IMR-90 (cell line): Measurements from ENCODE around the gene SH3BP4. TPM values are rescaled to one million over a fixed set of nuclear protein-coding genes. Genes with fewer than 3 reads are reported as not detected.

Source experiments
- ATAC-seq: fragments of 200-7000 bp; cut with Tn5 transposase; 2 replicates; pipeline ENCODE4 v1.9.1; 2020; ENCODE audit warnings: low read depth, mild to moderate bottlenecking, moderate library complexity
- BruUV-seq: library from RNA; stranded (reverse); fragments of 400-500 nt; replicated peaks from 2 replicates; lab custom pipeline; 2021; lab: Mats Ljungman, UMichigan
- CTCF ChIA-PET: fragments of 300-600 bp; formaldehyde crosslinking; extraction: SDS; loops from one replicate; lab custom pipeline; 2021; ENCODE audit warnings: antibody characterized with exemption; lab: Yijun Ruan, JAX
- POLR2A ChIA-PET: fragments of 300-600 bp; sonication (Branson Sonifier 250); formaldehyde crosslinking; loops from one replicate; lab custom pipeline; 2022; ENCODE audit warnings: antibody characterized with exemption; ENCODE audit not compliant: unreplicated experiment; lab: Charles Lee
- DNase-seq: peaks from one replicate; pipeline ENCODE4 v3.0.0; 2013
- H2AFZ ChIP-seq: replicated peaks from 2 replicates; pipeline ENCODE3; 2013; ENCODE audit warnings: low read length, mild to moderate bottlenecking; ENCODE audit not compliant: poor library complexity
- H2AK5ac ChIP-seq: 2 replicates; pipeline ENCODE4 v1.6.1; 2013; ENCODE audit warnings: low read depth, low read length, inconsistent platforms
- H2AK9ac ChIP-seq: replicated peaks from 2 replicates; pipeline ENCODE3; 2013; ENCODE audit warnings: mild to moderate bottlenecking, low read depth, low read length, moderate library complexity; ENCODE audit not compliant: poor library complexity
- H2BK120ac ChIP-seq: 2 replicates; pipeline ENCODE4 v1.6.1; 2013; ENCODE audit warnings: low read depth, low read length, inconsistent platforms
- H2BK15ac ChIP-seq: 3 replicates; pipeline ENCODE4 v1.6.1; 2013; ENCODE audit warnings: low read depth, low read length, inconsistent platforms
- H2BK20ac ChIP-seq: 2 replicates; pipeline ENCODE4 v1.6.1; 2013; ENCODE audit warnings: low read depth, mild to moderate bottlenecking, inconsistent platforms, low read length, moderate library complexity
- H2BK5ac ChIP-seq: 2 replicates; pipeline ENCODE4 v1.6.1; 2013; ENCODE audit warnings: mild to moderate bottlenecking, low read depth, low read length, inconsistent platforms; ENCODE audit not compliant: poor library complexity, severe bottlenecking
- H3K14ac ChIP-seq: replicated peaks from 2 replicates; pipeline ENCODE4 v1.6.1; 2013; ENCODE audit warnings: low read depth, low read length, inconsistent platforms
- H3K18ac ChIP-seq: 2 replicates; pipeline ENCODE4 v1.6.1; 2013; ENCODE audit warnings: low read depth, low read length, control low read depth
- H3K23ac ChIP-seq: 2 replicates; pipeline ENCODE4 v1.6.1; 2013; ENCODE audit warnings: low read depth, low read length, inconsistent platforms
- H3K27ac ChIP-seq: 2 replicates; pipeline ENCODE4 v1.5.1; 2013; ENCODE audit warnings: mild to moderate bottlenecking, control low read depth, low read length; ENCODE audit not compliant: insufficient read depth
- H3K27me3 ChIP-seq: 2 replicates; pipeline ENCODE4 v1.6.1; 2013; ENCODE audit warnings: low read length; ENCODE audit not compliant: control insufficient read depth, insufficient read depth
- H3K36me3 ChIP-seq: 2 replicates; pipeline ENCODE4 v1.6.1; 2013; ENCODE audit warnings: low read length, mixed read lengths; ENCODE audit not compliant: control insufficient read depth, insufficient read depth
- H3K4ac ChIP-seq: 2 replicates; pipeline ENCODE4 v1.6.1; 2013; ENCODE audit warnings: low read depth, low read length, inconsistent platforms
- H3K4me1 ChIP-seq: 2 replicates; pipeline ENCODE4 v1.6.1; 2013; ENCODE audit warnings: low read length, mixed read lengths; ENCODE audit not compliant: control insufficient read depth, insufficient read depth
- H3K4me2 ChIP-seq: 2 replicates; pipeline ENCODE4 v1.6.1; 2013; ENCODE audit warnings: low read depth, mild to moderate bottlenecking, control low read depth, low read length, moderate library complexity
- H3K4me3 ChIP-seq: 2 replicates; pipeline ENCODE4 v1.5.1; 2013; ENCODE audit warnings: low read depth, mild to moderate bottlenecking, control low read depth, low read length, moderate library complexity; ENCODE audit not compliant: insufficient read depth
- H3K56ac ChIP-seq: 2 replicates; pipeline ENCODE4 v1.6.1; 2013; ENCODE audit warnings: low read length, inconsistent platforms; ENCODE audit not compliant: insufficient read depth; ENCODE audit errors: extremely low read depth
- H3K79me1 ChIP-seq, 2 experiments: 2 replicates each; pipeline ENCODE4 v1.6.1; 2013; ENCODE audit warnings: low read length in 2 of 2, inconsistent platforms in 1 of 2, low read depth in 1 of 2
- H3K9ac ChIP-seq: 2 replicates; pipeline ENCODE4 v1.6.1; 2013; ENCODE audit warnings: low read depth, low read length, control low read depth
- H3K9me1 ChIP-seq: 2 replicates; pipeline ENCODE4 v1.6.1; 2013; ENCODE audit warnings: low read length, inconsistent platforms; ENCODE audit not compliant: insufficient read depth
- H3K9me3 ChIP-seq: 2 replicates; pipeline ENCODE4 v1.6.1; 2013; ENCODE audit warnings: low read length; ENCODE audit not compliant: control insufficient read depth, insufficient read depth
- H4K20me1 ChIP-seq: 2 replicates; pipeline ENCODE4 v1.6.1; 2013; ENCODE audit warnings: low read length, inconsistent platforms; ENCODE audit not compliant: insufficient read depth
- H4K5ac ChIP-seq: 2 replicates; pipeline ENCODE4 v1.6.1; 2013; ENCODE audit warnings: mild to moderate bottlenecking, low read depth, low read length, control low read depth
- H4K8ac ChIP-seq, 2 experiments: 2 replicates each; pipeline ENCODE4 v1.6.1; 2013; ENCODE audit warnings: low read depth in 2 of 2, low read length in 2 of 2, control low read depth in 1 of 2, inconsistent platforms in 1 of 2
- H4K91ac ChIP-seq: 2 replicates; pipeline ENCODE4 v1.6.1; 2013; ENCODE audit warnings: low read depth, low read length, inconsistent platforms; ENCODE audit not compliant: insufficient read depth
- CHD1 ChIP-seq: IDR thresholded peaks from 2 replicates; pipeline ENCODE4 v1.6.1; 2012; ENCODE audit warnings: low read depth, low read length, improper control_type of control experiment
- FOS ChIP-seq: fragments of 150-350 bp; IDR thresholded peaks from 2 replicates; pipeline ENCODE4 v1.6.1; 2016; ENCODE audit warnings: low read depth, low read length
- MXI1 ChIP-seq: IDR thresholded peaks from 2 replicates; pipeline ENCODE4 v1.6.1; 2012; ENCODE audit warnings: low read depth, mild to moderate bottlenecking, low read length, moderate library complexity, borderline replicate concordance
- RAD21 ChIP-seq: IDR thresholded peaks from 2 replicates; pipeline ENCODE4 v1.6.1; 2012; ENCODE audit warnings: low read length, improper control_type of control experiment
- RCOR1 ChIP-seq: IDR thresholded peaks from 2 replicates; pipeline ENCODE4 v1.6.1; 2012; ENCODE audit warnings: mild to moderate bottlenecking, low read length, improper control_type of control experiment; ENCODE audit not compliant: insufficient replicate concordance
- RFX5 ChIP-seq: IDR thresholded peaks from 2 replicates; pipeline ENCODE4 v1.8.0; 2012; ENCODE audit warnings: low read depth, mild to moderate bottlenecking, low read length, moderate library complexity
- SMC3 ChIP-seq: fragments of 150-350 bp; IDR thresholded peaks from 2 replicates; pipeline ENCODE4 v1.6.1; 2016; ENCODE audit warnings: low read depth, mild to moderate bottlenecking, antibody characterized with exemption, low read length, moderate library complexity
- WGBS, 2 experiments: methylation state at CpG; one replicate each; pipeline versions ENCODE4 v1.1.5 to v1.1.7; 2013; ENCODE audit warnings: missing lambda C conversion rate in 2 of 2; ENCODE audit not compliant: insufficient read length in 1 of 2; ENCODE audit errors: extremely low coverage in 2 of 2; 5-methylcytosine and 5-hydroxymethylcytosine counted together
- dilution Hi-C: fragments of 300-500 bp; cut with HindIII; formaldehyde crosslinking; loops from one replicate; pipeline ENCODE4 v1.14.3; 2018; ENCODE audit warnings: low sequenced_read_pairs; ENCODE audit not compliant: unreplicated experiment
- in situ Hi-C: fragments of 300-500 bp; cut with MboI; formaldehyde crosslinking; loops from 3 replicates; pipeline ENCODE4 v1.14.3; 2019; ENCODE audit warnings: low sequenced_read_pairs, inconsistent platforms, mixed read lengths
- intact Hi-C: fragments of 100-400 bp; cut with micrococcal nuclease; formaldehyde crosslinking; loops from 2 replicates; pipeline ENCODE4 v1.10.0; 2022
- polyA plus RNA-seq, 3 experiments: library from polyadenylated mRNA; depleted of rRNA; stranded (reverse); fragments of >200 nt; gene quantifications; 2 replicates each; pipeline ENCODE4 v1.2.3, GENCODE V29; 2012; ENCODE audit warnings: low replicate concordance in 1 of 3
- total RNA-seq: library from RNA; depleted of rRNA; stranded (reverse); fragments of >200 nt; gene quantifications from 2 replicates; pipeline ENCODE4 v1.2.3, GENCODE V29; 2012
- TF ChIP-seq, protein P1 (sequence below): conservative IDR thresholded peaks from 2 replicates; pipeline ENCODE4 v1.5.1; 2012; ENCODE audit warnings: mild to moderate bottlenecking, low read depth, low read length, improper control_type of control experiment
- TF ChIP-seq, protein P2 (sequence below): fragments of 150-350 bp; IDR thresholded peaks from 2 replicates; pipeline ENCODE4 v1.6.1; 2017; ENCODE audit warnings: mild to moderate bottlenecking, antibody characterized with exemption, low read length, low read depth

Gene SH3BP4
- total and polyA plus RNA-seq, 2 of the 4 experiments (the other 2 are of a cell fraction): 104 to 122 TPM

DNA sequence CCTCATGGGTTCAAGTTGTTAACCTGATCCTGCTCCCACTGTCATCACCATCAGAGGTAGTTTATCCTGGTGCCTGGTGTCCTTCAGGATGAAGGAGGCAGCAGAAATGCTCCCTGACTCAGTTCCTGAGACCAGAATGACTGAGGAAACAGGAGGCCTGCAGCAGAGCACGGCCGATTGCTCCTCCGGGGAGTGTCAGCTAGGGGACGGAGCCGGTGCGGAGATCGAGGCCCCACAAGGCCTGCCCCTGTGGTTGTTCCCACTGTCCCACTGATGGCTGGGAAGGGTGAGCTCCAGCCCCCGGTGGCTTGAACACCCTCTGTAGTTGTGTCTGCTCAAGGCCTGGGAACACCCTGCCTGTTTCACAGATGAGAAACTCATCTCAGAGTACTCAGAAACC, 45.6 kb downstream of the SH3BP4 start:
- Histone ChIP-seq H3K9me1 (peaks cover 67% of the 10 kb centered on the region), H2BK15ac (peak overlapping the region; percentile 56; the same call in 1 of the 3 replicates), H4K5ac (peak overlapping the region; percentile 5; the same call in 1 of the 2 replicates), H3K23ac (peak overlapping the region; percentile 70; the same call in 1 of the 2 replicates), H2AFZ (no peak overlapping the region), H3K9me3 (no peaks in the 10 kb centered on the region), H3K4me1 (peaks cover 72% of the 10 kb centered on the region), H3K18ac (peak overlapping the region; percentile 15; the same call in 1 of the 2 replicates), H3K4ac (peak overlapping the region; percentile 98), H3K27ac (peak overlapping the region; percentile 84), H4K8ac (peak overlapping the region; percentile 15 to 38), H3K56ac (no peak overlapping the region), H3K9ac (no peak overlapping the region; the same call in 1 of the 2 replicates), H2BK120ac (peak overlapping the region; percentile 83), H4K91ac (peak overlapping the region; percentile 84), H3K79me1 (peaks cover 6 to 90% of the 10 kb centered on the region in 2 experiments; a peak in 3 of 4 replicates), H3K4me2 (no peak overlapping the region), H3K14ac (peak overlapping the region; percentile 96), H3K4me3 (no peak overlapping the region), H2BK5ac (peak overlapping the region; percentile 88), H4K20me1 (peaks cover 86% of the 10 kb centered on the region), H2BK20ac (peak overlapping the region; percentile 84), H2AK5ac (peak overlapping the region; percentile 68), H3K27me3 (no peaks in the 10 kb centered on the region), H2AK9ac (no peak overlapping the region), H3K36me3 (peaks cover 63% of the 10 kb centered on the region)
- DNase-seq (no peak), ATAC-seq (no peak)
- dilution Hi-C loops: no loop called here
- ChIA-PET CTCF (no interaction called here), POLR2A (no interaction called here)
- TF ChIP-seq, protein P1, sequence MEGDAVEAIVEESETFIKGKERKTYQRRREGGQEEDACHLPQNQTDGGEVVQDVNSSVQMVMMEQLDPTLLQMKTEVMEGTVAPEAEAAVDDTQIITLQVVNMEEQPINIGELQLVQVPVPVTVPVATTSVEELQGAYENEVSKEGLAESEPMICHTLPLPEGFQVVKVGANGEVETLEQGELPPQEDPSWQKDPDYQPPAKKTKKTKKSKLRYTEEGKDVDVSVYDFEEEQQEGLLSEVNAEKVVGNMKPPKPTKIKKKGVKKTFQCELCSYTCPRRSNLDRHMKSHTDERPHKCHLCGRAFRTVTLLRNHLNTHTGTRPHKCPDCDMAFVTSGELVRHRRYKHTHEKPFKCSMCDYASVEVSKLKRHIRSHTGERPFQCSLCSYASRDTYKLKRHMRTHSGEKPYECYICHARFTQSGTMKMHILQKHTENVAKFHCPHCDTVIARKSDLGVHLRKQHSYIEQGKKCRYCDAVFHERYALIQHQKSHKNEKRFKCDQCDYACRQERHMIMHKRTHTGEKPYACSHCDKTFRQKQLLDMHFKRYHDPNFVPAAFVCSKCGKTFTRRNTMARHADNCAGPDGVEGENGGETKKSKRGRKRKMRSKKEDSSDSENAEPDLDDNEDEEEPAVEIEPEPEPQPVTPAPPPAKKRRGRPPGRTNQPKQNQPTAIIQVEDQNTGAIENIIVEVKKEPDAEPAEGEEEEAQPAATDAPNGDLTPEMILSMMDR: no peak
- TF ChIP-seq RCOR1 (no peak), MXI1 (no peak), SMC3 (no peak), RAD21 (no peak), RFX5 (no peak), CHD1 (no peak), FOS (no peak)
- TF ChIP-seq, protein P2, sequence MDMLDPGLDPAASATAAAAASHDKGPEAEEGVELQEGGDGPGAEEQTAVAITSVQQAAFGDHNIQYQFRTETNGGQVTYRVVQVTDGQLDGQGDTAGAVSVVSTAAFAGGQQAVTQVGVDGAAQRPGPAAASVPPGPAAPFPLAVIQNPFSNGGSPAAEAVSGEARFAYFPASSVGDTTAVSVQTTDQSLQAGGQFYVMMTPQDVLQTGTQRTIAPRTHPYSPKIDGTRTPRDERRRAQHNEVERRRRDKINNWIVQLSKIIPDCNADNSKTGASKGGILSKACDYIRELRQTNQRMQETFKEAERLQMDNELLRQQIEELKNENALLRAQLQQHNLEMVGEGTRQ: no peak
- no TSS peak for BruUV-seq
- 98% methylated on average over 7 of the region's 8 CpGs; no CpG with 5 or more reads in 1 of the 2 experiments for WGBS, 2 experiments
- in situ Hi-C loops: no loop called here
- intact Hi-C loops: no loop called here
